ENCODE data around the gene HIVEP2.

HIVEP2 gene

GRCh38 chr6:142820338-142821051 lies 124.5 kb downstream of the HIVEP2 start:
- DNase-seq (ENCODE audit: low read depth in 3 of 3) = no peak

GRCh38 chr6:142819603-142820337 lies 125.2 kb downstream of the HIVEP2 start:
- peak in 2 of 3 experiments; percentile 26 to 44 for DNase-seq (ENCODE audit: low read depth in 3 of 3)

- DNase-seq (ENCODE audit: low read depth in 3 of 3) = no peak
Observed at GRCh38 chr6:142816486-142816885, 128.5 kb downstream of the HIVEP2 start.

- DNase-seq (ENCODE audit: low read depth in 3 of 3) = no peak
Observed at GRCh38 chr6:142816031-142816430, 128.9 kb downstream of the HIVEP2 start.

- no peak for DNase-seq (ENCODE audit: low read depth in 3 of 3)
Observed at GRCh38 chr6:142811923-142812322, 133.1 kb downstream of the HIVEP2 start.

- DNase-seq (ENCODE audit: low read depth in 3 of 3) = no peak
Observed at GRCh38 chr6:142810952-142811514, 133.9 kb downstream of the HIVEP2 start.

- DNase-seq (ENCODE audit: low read depth in 3 of 3) = no peak
Observed at GRCh38 chr6:142809947-142810346, 135.0 kb downstream of the HIVEP2 start.

- DNase-seq (ENCODE audit: low read depth in 3 of 3) = no peak
Observed at GRCh38 chr6:142808405-142809061, 136.4 kb downstream of the HIVEP2 start.

- DNase-seq (ENCODE audit: low read depth in 3 of 3) = no peak
Observed at GRCh38 chr6:142805042-142805441, 139.9 kb downstream of the HIVEP2 start.

GRCh38 chr6:142804490-142804889 lies 140.5 kb downstream of the HIVEP2 start:
- DNase-seq (ENCODE audit: low read depth in 3 of 3) = no peak

GRCh38 chr6:142803495-142804058 lies 141.4 kb downstream of the HIVEP2 start:
- DNase-seq (ENCODE audit: low read depth in 3 of 3) = no peak

- DNase-seq (ENCODE audit: low read depth in 3 of 3) = no peak
Observed at GRCh38 chr6:142803032-142803431, 141.9 kb downstream of the HIVEP2 start.

GRCh38 chr6:142802124-142802523 lies 142.9 kb downstream of the HIVEP2 start:
- DNase-seq (ENCODE audit: low read depth in 3 of 3) = peak in 2 of 3 experiments; percentile 42 to 44

GRCh38 chr6:142800240-142800639 lies 144.7 kb downstream of the HIVEP2 start:
- DNase-seq (ENCODE audit: low read depth in 3 of 3) = no peak

GRCh38 chr6:142799639-142800038 lies 145.3 kb downstream of the HIVEP2 start:
- no peak for DNase-seq (ENCODE audit: low read depth in 3 of 3)

- DNase-seq (ENCODE audit: low read depth in 3 of 3) = no peak
Observed at GRCh38 chr6:142797159-142797558, 147.8 kb downstream of the HIVEP2 start.

- no peak for DNase-seq (ENCODE audit: low read depth in 3 of 3)
Observed at GRCh38 chr6:142796571-142796970, 148.4 kb downstream of the HIVEP2 start.

- DNase-seq (ENCODE audit: low read depth in 3 of 3) = no peak
Observed at GRCh38 chr6:142796024-142796423, 149.0 kb downstream of the HIVEP2 start.

GRCh38 chr6:142794424-142794823 lies 150.6 kb downstream of the HIVEP2 start:
- DNase-seq (ENCODE audit: low read depth in 3 of 3) = no peak

GRCh38 chr6:142790257-142790656 lies 154.7 kb downstream of the HIVEP2 start:
- no peak for DNase-seq (ENCODE audit: low read depth in 3 of 3)

GRCh38 chr6:142787422-142787821 lies 157.6 kb downstream of the HIVEP2 start:
- DNase-seq (ENCODE audit: low read depth in 3 of 3) = no peak

GRCh38 chr6:142786476-142786875 lies 158.5 kb downstream of the HIVEP2 start:
- DNase-seq (ENCODE audit: low read depth in 3 of 3) = no peak

Data from stimulated activated CD4-positive, alpha-beta T cell treated with anti-CD3 and anti-CD28 coated beads, TNF-alpha, amount 100 ng/mL, for 24 hours (primary cell).